GM11168 (cell line): ENCODE results near the gene EEF2K.

Experiments
- in situ Hi-C: fragments of 300-500 bp; cut with MboI; formaldehyde crosslinking; loops from one replicate; pipeline ENCODE4 v1.12.0; 2022; ENCODE audit warnings: low sequenced_read_pairs; ENCODE audit not compliant: unreplicated experiment

The EEF2K gene

DNA sequence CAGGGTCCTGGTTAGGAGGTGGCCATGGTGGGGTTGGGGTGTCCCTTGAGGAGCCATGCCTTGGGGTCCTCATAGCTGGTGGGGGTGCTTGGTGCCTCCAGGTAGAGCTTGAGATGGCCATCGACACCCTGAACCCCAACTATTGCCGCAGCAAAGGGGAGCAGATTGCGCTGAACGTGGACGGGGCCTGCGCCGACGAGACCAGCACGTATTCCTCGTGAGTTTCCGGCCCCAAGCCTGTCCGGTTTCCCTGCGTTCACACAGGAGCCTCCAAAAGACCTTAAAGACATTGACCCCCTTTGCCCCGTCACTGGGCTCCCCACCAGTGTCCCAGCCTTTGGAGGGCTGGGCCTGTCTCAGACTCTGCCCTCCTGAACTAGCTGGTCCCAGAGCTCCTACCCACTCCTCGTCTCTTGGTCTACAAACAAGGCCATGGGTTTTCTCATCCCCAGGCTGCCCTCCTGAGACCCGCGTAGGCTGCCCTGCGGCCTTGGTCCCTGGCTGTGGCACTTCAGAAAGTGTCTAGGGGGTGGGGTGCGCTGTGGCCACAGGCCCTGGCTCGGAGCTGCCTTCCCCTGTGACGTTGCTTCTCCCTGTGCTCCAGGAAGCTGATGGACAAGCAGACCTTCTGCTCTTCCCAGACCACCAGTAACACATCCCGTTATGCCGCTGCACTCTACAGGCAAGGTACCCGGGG lies 102.9 kb downstream of the EEF2K start:
- in situ Hi-C loops = no loop called here

DNA sequence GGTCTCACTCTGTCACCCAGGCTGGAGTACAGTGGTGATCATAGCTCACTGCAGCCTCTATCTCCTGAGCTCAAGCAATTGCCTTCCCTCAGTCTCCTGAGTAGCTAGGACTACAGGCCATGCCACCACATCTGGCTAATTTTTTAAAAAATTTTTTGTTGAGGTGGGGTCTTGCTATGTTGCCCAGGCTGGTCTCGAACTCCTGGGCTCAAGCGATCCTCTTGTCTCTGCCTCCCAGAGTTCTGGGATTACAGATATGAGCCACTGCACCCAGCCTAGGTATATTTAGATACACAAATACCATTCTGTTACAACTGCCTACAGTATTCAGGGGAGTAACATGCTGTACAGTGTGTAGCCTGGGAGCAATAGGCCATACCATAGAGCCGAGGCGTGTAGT lies 105.4 kb downstream of the EEF2K start:
- in situ Hi-C loops = no loop called here

DNA sequence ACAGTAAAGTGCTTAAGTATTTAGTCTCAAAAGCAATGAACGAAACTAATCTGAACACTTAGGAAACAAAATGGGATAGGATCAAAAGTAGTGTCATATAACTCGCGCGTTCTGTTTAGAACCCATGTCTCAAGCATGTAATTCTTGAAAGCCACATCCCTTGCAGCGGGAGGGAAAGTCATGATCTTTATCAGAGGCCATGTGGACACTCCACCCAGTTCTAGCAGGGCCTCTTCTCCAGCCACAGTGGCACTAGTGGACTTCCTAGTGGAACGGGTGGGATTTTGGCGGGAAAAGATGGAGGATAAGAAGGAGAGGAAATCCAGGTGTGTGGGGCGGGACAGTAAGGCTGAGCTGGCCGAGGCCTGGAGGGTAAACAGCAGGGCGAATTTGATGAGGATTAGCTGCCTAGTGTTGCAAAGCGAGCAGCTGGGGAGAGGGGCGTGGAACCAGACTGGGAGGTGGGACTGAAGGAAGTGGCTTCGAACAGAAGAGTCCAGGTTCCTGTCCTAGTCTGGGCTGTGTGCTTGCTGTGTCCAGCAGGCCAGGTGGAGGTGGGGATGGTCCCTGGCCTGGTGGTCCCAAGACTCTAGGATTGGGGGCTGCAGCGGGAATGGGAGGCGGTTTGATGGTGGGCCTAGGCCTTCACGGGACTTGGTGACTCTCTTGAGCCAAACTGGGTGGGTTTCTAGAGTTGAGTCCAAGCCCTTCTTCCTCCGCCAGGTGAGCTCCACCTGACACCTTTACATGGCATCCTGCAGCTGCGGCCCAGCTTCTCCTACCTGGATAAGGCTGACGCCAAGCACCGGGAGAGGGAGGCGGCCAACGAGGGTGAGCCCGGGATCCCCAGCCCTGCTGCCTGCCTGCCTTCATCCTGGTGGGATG lies 107.1 kb downstream of the EEF2K start:
- in situ Hi-C loops = no loop called here

DNA sequence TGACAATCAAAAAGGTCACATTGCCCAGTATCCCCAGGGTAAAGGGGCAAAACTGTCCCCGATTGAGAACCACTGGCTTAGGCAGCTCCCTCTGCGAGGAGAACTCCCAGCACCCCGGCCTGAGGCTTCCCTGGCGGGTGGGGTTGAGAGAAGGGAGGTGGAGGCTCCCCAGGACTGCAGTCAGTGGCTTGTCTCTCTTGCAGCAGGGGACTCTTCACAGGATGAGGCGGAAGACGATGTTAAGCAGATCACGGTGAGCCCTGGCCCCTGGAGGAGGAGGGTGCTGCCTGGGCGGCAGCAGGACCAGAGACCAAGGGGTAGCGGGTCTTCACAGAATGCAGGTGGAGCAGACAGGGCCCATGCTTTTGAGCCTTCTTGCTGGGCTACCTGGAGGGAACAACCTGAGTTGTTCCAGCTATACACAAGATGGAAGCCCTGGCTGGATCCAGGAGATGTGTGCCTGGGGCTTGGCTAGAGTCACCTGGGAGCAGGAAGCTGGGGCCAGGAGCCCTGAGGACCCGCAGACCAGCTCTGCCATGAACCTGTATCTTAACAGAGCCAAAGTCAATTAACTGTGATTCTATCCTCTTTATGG lies 107.9 kb downstream of the EEF2K start:
- in situ Hi-C loops = no loop called here

DNA sequence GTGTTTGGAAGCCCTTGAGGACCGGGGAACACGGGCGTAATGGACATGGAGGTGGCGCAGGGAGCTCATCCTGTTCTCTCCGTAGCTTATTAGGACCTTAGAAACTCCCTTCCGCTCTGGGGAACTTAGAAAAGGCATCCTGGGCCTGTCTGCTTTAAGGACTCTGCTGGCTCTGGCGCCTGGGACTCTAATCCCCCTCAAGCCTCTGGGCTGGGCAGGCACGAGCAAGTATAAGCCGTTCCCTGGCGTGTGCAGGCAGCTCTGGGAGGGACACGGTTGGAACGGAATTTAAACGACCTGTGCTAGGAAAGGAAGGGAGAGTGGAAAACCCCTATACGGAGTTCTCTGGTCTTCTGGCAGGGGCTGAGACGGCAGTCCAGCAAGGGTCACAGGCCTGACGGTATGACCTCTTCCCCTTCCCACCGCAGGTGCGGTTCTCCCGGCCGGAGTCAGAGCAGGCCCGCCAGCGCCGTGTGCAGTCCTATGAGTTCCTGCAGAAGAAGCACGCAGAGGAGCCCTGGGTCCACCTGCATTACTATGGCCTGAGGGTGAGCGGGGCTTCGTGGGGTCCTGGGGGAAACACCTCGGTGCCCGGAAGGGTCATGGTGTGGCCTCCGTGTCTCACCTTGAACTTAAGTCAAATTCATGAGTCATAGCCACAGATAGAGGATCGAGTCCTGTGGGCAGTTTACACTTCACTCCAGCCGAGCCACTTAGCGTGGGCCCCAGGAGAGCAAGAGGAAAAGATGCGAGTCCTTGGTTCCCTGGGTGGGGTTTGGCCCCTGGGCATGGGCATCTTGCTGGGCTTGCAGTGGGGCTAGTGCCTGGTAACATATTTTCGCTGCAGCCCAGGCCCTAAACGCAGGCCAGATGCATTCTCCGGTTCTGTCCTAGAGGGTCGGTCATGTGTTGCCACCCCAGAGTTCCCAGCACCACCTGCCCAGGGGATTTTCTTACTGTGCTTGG lies 108.9 kb downstream of the EEF2K start:
- in situ Hi-C loops = no loop called here

DNA sequence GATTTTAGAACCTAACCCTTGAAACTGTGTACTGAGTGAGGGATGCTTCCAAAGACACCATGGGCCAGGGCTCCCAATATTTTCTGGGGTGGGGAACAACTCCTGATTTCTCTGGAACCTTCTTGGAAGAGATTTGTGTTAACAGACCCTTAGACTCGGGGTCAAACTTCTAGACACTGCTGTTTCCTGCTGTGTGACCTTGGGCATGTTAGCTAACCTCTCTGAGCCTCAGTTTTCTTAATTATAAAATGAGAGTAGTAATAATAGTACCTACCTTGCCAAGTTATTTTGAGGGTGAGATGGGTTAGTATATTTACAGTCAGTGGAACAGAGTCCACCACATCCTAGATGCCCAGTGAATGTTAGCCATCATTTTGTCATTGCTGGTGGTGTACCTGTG lies 109.9 kb downstream of the EEF2K start:
- in situ Hi-C loops = no loop called here

DNA sequence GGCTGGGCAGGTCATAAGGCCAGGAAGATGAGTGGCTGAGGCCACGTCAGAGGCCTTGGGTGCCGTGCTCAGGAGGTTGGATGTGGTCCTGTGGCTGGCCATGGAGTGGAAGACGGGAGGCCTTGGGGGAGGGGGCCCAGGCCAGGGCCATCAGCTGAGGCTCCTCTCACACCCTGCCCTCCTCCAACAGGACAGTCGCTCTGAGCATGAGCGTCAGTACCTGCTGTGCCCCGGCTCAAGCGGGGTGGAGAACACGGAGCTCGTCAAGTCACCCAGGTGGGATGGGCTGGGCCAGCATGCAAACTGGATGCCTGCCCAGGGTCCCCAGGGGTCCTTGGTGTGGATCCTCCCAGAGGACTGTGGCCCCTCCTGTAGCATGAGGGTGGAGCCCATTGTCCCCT lies 110.3 kb downstream of the EEF2K start:
- in situ Hi-C loops = no loop called here

DNA sequence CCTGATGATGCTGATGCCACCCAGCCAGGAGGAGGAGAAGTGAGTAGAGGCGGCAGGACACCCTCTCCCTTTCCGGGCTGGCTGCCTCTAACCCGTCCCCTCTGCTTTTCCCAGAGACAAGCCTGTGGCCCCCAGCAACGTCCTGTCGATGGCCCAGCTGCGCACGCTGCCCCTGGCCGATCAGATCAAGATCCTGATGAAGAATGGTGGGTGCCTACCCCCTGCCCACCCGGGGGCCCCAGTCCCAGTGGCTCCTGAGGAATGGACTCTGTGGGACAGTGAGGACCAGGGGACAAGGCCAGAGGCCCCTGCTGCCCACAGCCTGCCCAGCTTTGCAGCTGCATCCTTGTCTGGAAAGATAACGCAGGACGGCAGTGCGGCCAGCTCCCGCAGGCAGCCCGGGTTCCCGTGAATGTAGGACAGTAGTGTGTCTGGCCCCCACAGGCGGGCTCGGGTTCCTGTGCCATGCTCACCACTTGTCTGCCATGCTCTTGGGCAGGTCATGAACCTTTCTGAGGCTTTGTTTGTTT lies 111.0 kb downstream of the EEF2K start:
- in situ Hi-C loops = no loop called here

DNA sequence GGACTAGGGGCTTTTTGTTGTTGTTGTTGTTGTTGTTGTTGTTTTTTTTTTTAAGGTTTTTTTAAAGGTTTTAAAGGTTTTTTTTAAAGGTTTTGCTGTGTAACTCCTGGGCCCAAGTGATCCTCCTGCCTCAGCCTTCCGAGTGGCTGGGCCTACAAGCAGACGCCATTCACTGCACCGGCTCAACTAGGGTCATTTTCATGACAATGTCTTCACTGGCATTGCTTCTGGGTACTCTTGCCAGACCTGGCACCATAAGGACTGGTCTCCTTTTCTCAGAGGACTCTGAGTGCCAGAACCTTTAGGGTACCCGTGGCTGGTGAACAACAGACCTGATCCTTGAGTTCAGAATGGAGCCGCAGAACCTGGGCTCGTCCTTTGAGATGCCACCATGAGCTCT lies 111.5 kb downstream of the EEF2K start:
- in situ Hi-C loops = no loop called here

DNA sequence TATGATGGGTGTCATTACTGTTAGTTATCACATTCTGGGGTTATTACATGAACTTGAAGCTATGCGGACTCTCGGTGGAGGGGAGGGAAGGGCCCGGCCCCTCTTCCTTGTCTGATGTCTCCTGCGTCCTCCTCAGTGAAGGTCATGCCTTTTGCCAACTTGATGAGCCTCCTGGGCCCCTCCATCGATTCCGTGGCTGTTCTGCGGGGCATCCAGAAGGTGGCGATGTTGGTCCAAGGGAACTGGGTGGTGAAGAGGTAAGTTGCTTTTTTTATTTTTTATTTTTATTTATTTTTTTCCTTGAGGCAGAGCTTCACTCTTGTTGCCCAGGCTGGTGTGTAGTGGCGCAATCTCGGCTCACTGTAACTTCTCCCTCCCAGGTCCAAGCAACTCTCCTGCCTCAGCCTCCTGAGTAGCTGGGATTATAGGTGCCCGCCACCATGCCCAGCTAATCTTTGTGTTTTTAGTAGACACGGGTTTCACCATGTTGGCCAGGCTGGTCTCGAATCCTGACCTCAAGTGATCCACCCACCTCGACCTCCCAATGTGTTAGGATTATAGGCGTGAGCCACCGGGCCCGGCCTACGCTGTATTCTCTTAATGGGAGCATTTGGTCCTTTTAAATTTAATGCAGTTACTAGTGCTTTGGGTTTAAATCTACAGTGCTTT lies 112.7 kb downstream of the EEF2K start:
- in situ Hi-C loops = no loop called here

DNA sequence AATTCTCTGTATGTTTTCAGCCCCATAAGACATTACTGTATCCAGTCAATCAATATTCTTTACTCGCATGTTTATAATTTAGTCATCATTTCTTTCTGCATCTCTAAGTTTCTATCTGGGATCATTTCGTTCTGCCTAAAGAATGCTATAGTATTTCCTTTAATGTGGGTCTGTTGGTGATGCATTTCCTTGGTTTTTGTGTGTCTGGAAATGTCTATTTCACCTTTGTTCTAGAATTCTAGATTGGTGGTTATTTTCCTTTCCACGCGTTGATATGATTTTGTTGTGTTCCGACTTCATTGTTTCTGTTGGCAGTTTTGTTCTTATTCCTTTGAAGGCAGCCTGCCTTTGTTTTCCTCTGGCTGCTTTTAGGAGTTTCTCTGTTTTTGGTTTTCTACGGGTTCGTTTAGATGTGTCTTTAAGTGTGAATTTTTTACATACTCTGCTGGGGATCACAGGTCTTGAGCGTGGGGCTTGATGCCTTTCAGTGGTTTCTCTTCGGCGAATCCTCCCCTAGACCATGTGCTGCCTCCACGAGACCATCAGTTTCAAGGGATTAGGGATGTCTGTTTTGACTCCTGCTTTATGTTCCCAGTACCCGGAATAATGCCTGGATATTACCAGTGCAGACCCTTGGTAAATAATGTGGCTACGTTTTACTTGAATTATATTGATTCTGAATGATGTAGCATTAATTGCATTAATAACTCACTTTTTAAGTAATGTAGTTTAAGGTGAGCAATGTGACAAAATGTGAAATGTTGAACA lies 114.7 kb downstream of the EEF2K start:
- in situ Hi-C loops = no loop called here

DNA sequence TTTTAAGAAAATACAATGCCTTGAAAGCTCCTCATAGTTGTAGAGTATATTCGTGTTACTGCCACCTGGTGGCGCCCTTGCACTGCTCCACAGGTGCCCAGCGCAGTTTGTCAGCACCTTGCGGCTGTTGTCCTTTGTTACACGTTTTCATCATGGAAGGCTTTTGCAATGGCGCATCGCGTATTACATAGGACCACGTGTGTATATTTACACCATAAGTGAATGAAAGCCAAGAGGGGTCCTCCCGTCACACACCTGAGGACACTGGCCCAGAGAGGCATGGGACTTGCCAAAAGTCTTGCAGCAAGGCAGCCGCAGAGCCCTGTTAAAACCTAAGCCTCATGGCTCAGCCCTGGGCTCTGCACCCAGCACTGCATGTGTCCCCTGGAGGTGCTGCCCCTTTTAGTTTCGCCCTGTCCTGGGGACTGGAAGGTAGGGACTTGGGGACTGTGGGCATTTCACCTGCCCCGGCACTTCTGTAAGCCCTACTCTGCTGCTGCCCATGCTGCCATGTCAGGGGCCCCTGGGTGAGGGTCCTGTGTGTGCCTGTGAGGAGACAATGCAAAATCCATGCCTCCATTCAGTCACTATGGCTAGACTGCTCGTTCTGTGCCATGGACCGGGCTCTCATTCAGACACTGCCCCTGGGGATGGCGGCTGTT lies 115.4 kb downstream of the EEF2K start:
- in situ Hi-C loops = no loop called here

DNA sequence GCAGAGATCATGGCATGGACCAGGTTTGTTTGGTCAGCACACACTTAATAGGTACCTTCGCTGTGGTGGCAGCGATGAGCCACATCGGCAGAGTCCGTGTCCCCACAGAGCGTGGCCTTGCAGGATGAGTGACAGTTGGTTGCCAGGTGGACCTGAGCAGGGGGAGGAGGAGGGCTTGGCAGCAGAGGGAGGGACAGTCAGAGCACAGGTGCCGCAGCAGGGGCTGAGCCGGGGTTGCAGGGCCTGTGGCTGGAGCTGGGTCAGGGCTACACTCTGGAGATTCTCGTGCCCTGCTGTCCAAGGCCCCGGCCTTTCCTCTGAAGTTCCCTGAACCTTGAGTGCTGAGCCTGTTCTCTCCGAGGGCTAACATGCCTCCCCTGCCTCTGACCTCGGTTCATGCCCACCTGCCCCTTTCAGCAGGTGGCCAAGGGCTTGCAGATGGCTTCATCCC lies 116.0 kb downstream of the EEF2K start:
- in situ Hi-C loops = no loop called here

DNA sequence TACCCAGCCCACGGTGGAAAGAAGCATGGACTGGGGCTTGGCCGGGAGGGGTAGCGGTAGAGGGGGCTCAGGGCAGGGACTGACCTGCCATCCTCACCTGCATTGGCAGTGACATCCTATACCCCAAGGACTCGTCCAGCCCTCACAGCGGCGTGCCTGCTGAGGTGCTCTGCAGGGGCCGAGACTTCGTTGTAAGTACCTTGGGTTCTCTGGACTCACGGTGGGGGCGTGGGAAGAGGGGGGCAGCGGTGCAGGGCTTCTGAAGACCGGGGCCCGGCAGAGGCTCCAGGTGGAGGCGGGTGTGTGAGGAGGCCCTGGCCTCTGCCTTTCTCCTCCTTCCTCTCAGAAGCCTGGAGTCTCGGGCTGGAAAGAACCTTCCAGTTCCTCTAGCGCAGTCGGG lies 116.7 kb downstream of the EEF2K start:
- in situ Hi-C loops = no loop called here

DNA sequence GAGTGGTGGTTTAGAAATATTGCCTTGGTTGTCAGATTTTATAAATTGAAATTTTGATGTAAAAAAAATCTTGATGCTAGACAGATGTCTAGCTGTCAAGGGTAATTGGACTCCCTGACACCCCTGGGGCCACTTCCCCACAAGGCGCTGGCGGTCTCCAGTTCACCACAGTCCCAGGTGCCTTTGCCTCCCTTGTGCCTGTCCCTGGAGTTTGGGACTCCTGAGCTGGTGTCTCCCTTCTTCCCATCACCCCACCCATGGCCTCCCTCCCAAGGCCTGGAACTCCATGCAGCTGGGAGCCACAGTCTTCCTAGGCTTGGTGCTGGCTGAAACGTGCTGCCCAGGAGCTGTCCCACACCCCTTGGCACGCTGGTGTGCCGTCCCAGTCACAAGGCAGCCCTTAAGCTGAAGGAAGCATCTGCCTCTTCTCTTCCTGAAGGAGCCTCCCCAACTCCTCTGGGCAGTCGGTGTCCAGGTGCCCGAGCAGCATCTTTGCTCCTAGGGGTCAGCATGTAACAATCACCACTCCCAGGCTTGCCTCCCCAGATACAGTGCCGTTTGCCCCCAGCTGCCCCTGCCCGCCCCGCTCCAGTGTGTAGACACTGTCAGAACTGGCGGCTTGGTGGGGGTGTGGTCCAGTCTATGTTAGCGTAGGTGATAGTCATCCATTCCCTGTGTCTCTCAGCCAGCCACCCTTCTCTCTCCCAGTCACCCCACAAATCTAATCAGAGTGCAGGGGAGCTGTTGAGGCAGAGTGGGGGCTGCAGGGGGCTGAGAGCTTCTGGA lies 117.3 kb downstream of the EEF2K start:
- in situ Hi-C loops = no loop called here

DNA sequence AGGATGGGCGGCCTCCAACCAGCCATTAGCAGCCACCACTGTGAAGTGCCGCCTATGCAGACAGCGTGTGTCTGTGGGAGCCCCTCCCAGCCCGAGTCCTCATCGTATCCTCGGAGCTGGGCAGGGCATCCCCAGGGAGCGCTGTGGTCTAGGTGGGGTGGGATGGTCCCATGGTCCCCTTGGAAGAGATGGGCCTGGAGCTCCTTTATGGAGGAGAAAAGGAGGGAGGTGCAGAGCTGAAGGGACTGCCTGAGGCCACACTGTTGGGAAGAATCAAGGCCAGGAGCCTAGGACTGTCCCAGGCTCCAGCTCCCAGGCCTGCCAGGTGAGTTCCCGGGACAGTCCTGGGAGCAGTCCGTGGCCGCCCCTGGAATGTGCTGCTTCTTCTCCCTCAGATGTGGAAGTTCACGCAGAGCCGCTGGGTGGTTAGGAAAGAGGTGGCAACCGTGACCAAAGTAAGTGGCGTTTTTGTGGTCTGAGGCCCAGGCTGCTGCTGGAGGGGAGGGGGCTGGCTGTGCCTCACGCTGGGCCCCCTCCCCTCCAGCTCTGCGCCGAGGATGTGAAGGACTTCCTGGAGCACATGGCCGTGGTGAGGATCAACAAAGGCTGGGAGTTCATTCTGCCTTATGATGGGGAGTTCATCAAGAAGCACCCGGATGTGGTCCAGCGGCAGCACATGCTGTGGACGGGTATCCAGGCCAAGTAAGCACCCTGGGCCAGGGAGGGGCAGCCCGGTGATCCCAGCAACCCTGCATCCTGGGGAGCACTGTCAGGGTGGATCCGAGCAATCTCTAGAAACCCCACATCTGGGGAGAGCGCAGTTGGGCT lies 118.1 kb downstream of the EEF2K start:
- in situ Hi-C loops = no loop called here
